ENCODE data around the gene ZSWIM8. TPM values are rescaled to one million over a fixed set of nuclear protein-coding genes. Genes with fewer than 3 reads are reported as not detected.
A peak's percentile ranks its signal among the peaks of the same experiment; 100 is the strongest.
"Not testable (repeated sequence)": the region's sequence is repeated elsewhere in the genome, so short reads cannot be mapped to it uniquely, and the experiment has no call there.

Gene ZSWIM8
- total and polyA plus RNA-seq, 2 donors (not counting 1 experiment from before 2014, with no cell fraction given) = 37.9 to 60.9 TPM

DNA sequence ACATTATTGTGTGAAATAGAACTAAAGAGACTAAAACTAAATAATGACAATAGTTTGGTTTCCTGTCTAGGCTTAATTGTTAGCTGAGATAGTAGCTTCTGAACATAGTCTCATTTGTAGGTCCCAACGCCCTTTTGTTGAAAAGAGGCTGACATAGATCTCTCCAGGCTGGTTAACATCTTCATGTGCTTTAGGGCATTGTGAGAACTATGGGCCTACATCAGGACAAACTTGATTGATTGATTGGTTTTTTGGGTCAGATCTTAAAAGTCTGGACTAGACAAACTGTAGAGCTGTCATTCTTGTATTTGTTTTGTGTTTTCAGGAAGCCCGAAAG lies 2.7 kb upstream of the ZSWIM8 start:
- Histone ChIP-seq H3K27me3 (ENCODE audit: control insufficient read depth, insufficient read depth, low read length) (no peaks in the 10 kb centered on the region), H3K36me3 (ENCODE audit: control insufficient read depth, insufficient read depth, low read length) (peaks cover 2% of the 10 kb centered on the region), H3K4me3 (replicated peaks in 1 of 4; ENCODE audit: control extremely low read depth in 1 of 4, insufficient read depth in 1 of 4, low read depth in 3 of 4, low read length in 4 of 4) (peak overlapping the region; percentile 73 to 99 (median 91)), H3K9ac (ENCODE audit: insufficient read depth, low read length) (no peak overlapping the region), H3K4me1 (ENCODE audit: control insufficient read depth, extremely low read depth, insufficient read depth, low read length) (peaks cover 7% of the 10 kb centered on the region), H3K27ac (ENCODE audit: insufficient read depth, low read length) (peak overlapping the region; percentile 76), H3K9me3 (ENCODE audit: control insufficient read depth, insufficient read depth, low read depth, low read length) (no peaks in the 10 kb centered on the region), H2AFZ (ENCODE audit: low read length) (no peak overlapping the region), H4K20me1 (ENCODE audit: control insufficient read depth, extremely low read depth, insufficient read depth, low read length) (no peaks in the 10 kb centered on the region), H3K79me2 (ENCODE audit: control insufficient read depth, insufficient read depth, low read length) (peaks cover 62% of the 10 kb centered on the region), H3K4me2 (ENCODE audit: extremely low read depth, insufficient read depth, low read length) (peak overlapping the region; percentile 98)
- no peak for TF ChIP-seq EZH2 (IDR thresholded peaks at IDR 0.05; ENCODE audit: low read length, missing control alignments)
- TF ChIP-seq, protein P1, sequence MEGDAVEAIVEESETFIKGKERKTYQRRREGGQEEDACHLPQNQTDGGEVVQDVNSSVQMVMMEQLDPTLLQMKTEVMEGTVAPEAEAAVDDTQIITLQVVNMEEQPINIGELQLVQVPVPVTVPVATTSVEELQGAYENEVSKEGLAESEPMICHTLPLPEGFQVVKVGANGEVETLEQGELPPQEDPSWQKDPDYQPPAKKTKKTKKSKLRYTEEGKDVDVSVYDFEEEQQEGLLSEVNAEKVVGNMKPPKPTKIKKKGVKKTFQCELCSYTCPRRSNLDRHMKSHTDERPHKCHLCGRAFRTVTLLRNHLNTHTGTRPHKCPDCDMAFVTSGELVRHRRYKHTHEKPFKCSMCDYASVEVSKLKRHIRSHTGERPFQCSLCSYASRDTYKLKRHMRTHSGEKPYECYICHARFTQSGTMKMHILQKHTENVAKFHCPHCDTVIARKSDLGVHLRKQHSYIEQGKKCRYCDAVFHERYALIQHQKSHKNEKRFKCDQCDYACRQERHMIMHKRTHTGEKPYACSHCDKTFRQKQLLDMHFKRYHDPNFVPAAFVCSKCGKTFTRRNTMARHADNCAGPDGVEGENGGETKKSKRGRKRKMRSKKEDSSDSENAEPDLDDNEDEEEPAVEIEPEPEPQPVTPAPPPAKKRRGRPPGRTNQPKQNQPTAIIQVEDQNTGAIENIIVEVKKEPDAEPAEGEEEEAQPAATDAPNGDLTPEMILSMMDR (conservative IDR thresholded peaks at IDR 0.05 in 1 of 2, IDR thresholded peaks at IDR 0.05 in 1 of 2; ENCODE audit: low read depth in 1 of 2, low read length in 2 of 2) = no peak
- no peak for DNase-seq (ENCODE audit: low read depth in 2 of 2)

DNA sequence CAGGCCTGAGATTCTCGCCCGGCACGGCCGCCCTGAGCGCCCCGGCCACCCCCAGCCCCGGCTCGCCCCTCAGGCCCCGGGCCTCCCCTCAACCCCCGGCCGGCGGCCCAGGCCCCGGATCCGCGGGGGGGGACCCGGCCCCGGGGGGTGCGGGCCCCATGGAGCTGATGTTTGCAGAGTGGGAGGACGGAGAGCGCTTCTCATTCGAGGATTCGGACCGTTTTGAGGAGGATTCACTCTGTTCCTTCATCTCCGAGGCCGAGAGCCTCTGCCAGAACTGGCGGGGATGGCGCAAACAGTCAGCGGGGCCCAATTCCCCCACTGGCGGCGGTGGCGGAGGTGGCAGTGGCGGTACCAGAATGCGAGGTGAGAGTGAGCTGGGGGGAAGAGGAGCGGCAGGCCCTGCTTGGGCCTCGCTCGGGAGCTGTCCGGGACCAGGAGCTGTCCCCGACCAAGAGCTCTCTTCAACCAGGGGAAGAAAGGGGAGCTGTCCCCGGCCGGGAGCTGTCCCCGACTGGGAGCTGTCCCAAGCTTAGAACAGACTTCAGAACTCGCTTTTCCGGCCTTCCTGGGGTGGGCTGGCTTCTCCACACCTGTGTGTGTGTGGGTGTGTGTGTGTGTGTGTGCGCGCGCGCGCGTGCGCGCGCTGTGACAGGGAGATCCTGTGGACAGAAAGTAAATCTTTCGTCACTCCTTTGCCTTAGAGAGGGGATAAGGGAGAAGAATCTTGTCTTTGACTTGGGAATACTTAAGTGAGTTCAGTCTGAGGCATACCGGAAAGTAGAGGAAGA lies 510 bp downstream of the ZSWIM8 start:
- Histone ChIP-seq H2AFZ (ENCODE audit: low read length) (peak overlapping the region; percentile 54), H4K20me1 (ENCODE audit: control insufficient read depth, extremely low read depth, insufficient read depth, low read length) (no peaks in the 10 kb centered on the region), H3K27me3 (ENCODE audit: control insufficient read depth, insufficient read depth, low read length) (no peaks in the 10 kb centered on the region), H3K9me3 (ENCODE audit: control insufficient read depth, insufficient read depth, low read depth, low read length) (no peaks in the 10 kb centered on the region), H3K4me2 (ENCODE audit: extremely low read depth, insufficient read depth, low read length) (peak overlapping the region; percentile 100), H3K79me2 (ENCODE audit: control insufficient read depth, insufficient read depth, low read length) (peaks cover 60% of the 10 kb centered on the region), H3K4me1 (ENCODE audit: control insufficient read depth, extremely low read depth, insufficient read depth, low read length) (peaks cover 7% of the 10 kb centered on the region), H3K9ac (ENCODE audit: insufficient read depth, low read length) (peak overlapping the region; percentile 87), H3K27ac (ENCODE audit: insufficient read depth, low read length) (peak overlapping the region; percentile 52), H3K4me3 (replicated peaks in 1 of 4; ENCODE audit: control extremely low read depth in 1 of 4, insufficient read depth in 1 of 4, low read depth in 3 of 4, low read length in 4 of 4) (peak overlapping the region; percentile 84 to 94 (median 92)), H3K36me3 (ENCODE audit: control insufficient read depth, insufficient read depth, low read length) (peaks cover 14% of the 10 kb centered on the region)
- no peak for TF ChIP-seq EZH2 (IDR thresholded peaks at IDR 0.05; ENCODE audit: low read length, missing control alignments)
- TF ChIP-seq, protein P1 (conservative IDR thresholded peaks at IDR 0.05 in 1 of 2, IDR thresholded peaks at IDR 0.05 in 1 of 2; ENCODE audit: low read depth in 1 of 2, low read length in 2 of 2) = no peak
- DNase-seq (ENCODE audit: low read depth in 2 of 2) = peak; percentile 45 to 70

DNA sequence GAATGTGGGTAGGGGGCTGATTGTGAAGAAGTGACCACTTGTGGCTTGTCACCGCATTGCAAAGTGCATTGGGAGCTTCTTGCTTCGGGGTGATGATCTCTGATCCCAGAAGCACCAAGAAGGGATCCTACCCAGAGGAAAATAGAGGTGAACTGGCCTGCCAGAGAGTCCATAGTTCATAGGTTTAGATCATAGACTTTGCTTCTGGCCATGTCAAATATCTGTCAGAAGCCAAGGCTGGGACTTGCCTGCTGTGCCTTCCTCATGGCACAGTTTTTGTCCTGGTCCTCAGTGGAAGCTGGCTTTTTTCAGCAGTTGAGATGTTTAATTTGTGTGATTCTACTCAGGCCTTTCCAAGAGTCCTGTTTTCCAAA lies 1.1 kb downstream of the ZSWIM8 start:
- Histone ChIP-seq H3K4me2 (ENCODE audit: extremely low read depth, insufficient read depth, low read length) (peak overlapping the region; percentile 100), H2AFZ (ENCODE audit: low read length) (no peak overlapping the region), H3K79me2 (ENCODE audit: control insufficient read depth, insufficient read depth, low read length) (peaks cover 55% of the 10 kb centered on the region), H3K27me3 (ENCODE audit: control insufficient read depth, insufficient read depth, low read length) (no peaks in the 10 kb centered on the region), H3K27ac (ENCODE audit: insufficient read depth, low read length) (peak overlapping the region; percentile 52), H3K9me3 (ENCODE audit: control insufficient read depth, insufficient read depth, low read depth, low read length) (no peaks in the 10 kb centered on the region), H3K36me3 (ENCODE audit: control insufficient read depth, insufficient read depth, low read length) (peaks cover 20% of the 10 kb centered on the region), H3K4me3 (replicated peaks in 1 of 4; ENCODE audit: control extremely low read depth in 1 of 4, insufficient read depth in 1 of 4, low read depth in 3 of 4, low read length in 4 of 4) (peak overlapping the region; percentile 84 to 94 (median 92)), H3K9ac (ENCODE audit: insufficient read depth, low read length) (peak overlapping the region; percentile 87), H3K4me1 (ENCODE audit: control insufficient read depth, extremely low read depth, insufficient read depth, low read length) (peaks cover 7% of the 10 kb centered on the region), H4K20me1 (ENCODE audit: control insufficient read depth, extremely low read depth, insufficient read depth, low read length) (no peaks in the 10 kb centered on the region)
- TF ChIP-seq EZH2 (IDR thresholded peaks at IDR 0.05; ENCODE audit: low read length, missing control alignments) = no peak
- TF ChIP-seq, protein P1 (conservative IDR thresholded peaks at IDR 0.05 in 1 of 2, IDR thresholded peaks at IDR 0.05 in 1 of 2; ENCODE audit: low read depth in 1 of 2, low read length in 2 of 2) = no peak
- DNase-seq (ENCODE audit: low read depth in 2 of 2) = no peak

DNA sequence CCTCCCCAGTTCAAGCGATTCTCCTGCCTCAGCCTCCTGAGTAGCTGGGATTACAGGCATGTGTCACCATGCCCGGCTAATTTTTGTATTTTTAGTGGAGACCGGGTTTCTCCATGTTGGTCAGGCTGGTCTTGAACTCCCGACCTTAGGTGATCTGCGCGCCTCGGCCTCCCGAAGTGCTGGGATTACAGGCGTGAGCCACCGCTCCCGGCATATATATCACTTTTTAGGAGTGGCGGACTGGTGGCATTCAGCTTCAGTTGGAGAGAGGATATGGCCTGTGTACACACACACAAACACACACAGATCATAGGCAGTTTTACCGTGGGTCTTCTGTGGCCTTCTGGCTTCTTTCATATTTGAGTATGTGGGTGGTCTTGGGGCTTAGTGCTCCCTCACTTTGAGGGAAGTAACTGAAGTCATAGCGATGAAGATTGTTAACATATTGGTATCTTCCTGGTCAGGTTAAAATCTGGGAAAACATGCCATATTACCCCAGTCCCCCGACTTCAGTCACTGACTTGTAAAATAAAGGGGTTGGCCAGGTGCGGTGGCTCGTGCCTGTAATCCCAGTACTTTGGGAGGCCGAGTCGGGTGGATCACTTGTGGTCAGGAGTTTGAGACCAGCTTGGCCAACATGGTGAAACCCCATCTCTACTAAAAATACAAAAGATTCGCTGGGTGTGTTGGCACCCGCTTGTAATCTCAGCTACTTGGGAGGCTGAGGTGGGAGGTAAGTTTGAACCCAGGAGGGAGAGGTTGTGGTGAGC lies 1.8 kb downstream of the ZSWIM8 start:
- H3K79me2 ChIP-seq (ENCODE audit: control insufficient read depth, insufficient read depth, low read length) = peaks cover 48% of the 10 kb centered on the region
- H3K4me3 ChIP-seq (replicated peaks in 1 of 4; ENCODE audit: control extremely low read depth in 1 of 4, insufficient read depth in 1 of 4, low read depth in 3 of 4, low read length in 4 of 4) = peak overlapping the region in 2 of 4 experiments; percentile 4 to 94
- DNase-seq (ENCODE audit: low read depth in 2 of 2); H3K9me3 ChIP-seq (ENCODE audit: control insufficient read depth, insufficient read depth, low read depth, low read length); H4K20me1 ChIP-seq (ENCODE audit: control insufficient read depth, extremely low read depth, insufficient read depth, low read length); H2AFZ ChIP-seq (ENCODE audit: low read length); H3K4me1 ChIP-seq (ENCODE audit: control insufficient read depth, extremely low read depth, insufficient read depth, low read length); H3K27me3 ChIP-seq (ENCODE audit: control insufficient read depth, insufficient read depth, low read length); H3K9ac ChIP-seq (ENCODE audit: insufficient read depth, low read length); H3K27ac ChIP-seq (ENCODE audit: insufficient read depth, low read length); H3K4me2 ChIP-seq (ENCODE audit: extremely low read depth, insufficient read depth, low read length): not testable (repeated sequence)
- H3K36me3 ChIP-seq (ENCODE audit: control insufficient read depth, insufficient read depth, low read length) = peaks cover 26% of the 10 kb centered on the region
